SK-N-SH treated with all-trans-retinoic acid at 6 μM for 48 hours (cell line): ENCODE data around the gene CFAP70.
"Not testable (repeated sequence)": the region's sequence is repeated elsewhere in the genome, so short reads cannot be mapped to it uniquely, and the experiment has no call there.

Experiments used
- ATAC-seq: fragments of 200-7000 bp; cut with Tn5 transposase; 3 replicates; pipeline ENCODE4 v1.9.1; 2020; ENCODE audit warnings: mild to moderate bottlenecking, moderate library complexity
- ARNTL ChIP-seq: fragments of 450-650 bp; formaldehyde crosslinking; IDR thresholded peaks from 2 replicates; pipeline ENCODE4 v1.5.0; 2020; ENCODE audit warnings: low read depth, mild to moderate bottlenecking, moderate library complexity, borderline replicate concordance
- BACH2 ChIP-seq: fragments of 250-450 bp; sonication (Bioruptor Pico); IDR thresholded peaks from 2 replicates; pipeline ENCODE4 v1.9.0; 2021; ENCODE audit warnings: mild to moderate bottlenecking, borderline replicate concordance
- CREB5 ChIP-seq: fragments of 250-450 bp; sonication (Bioruptor Pico); IDR thresholded peaks from 2 replicates; pipeline ENCODE4 v1.5.1; 2020; ENCODE audit warnings: low read depth, mild to moderate bottlenecking, moderate library complexity
- GLIS3 ChIP-seq: fragments of 250-450 bp; sonication (Bioruptor Pico); IDR thresholded peaks from 2 replicates; pipeline ENCODE4 v1.5.0; 2020; ENCODE audit warnings: mild to moderate bottlenecking, moderate library complexity
- ISL1 ChIP-seq: fragments of 250-450 bp; sonication (Bioruptor Pico); IDR thresholded peaks from 2 replicates; pipeline ENCODE4 v2.1.2; 2022; ENCODE audit warnings: mild to moderate bottlenecking, moderate library complexity
- OSR1 ChIP-seq: fragments of 250-450 bp; sonication (Bioruptor Pico); IDR thresholded peaks from 2 replicates; pipeline ENCODE4 v1.8.0; 2022; ENCODE audit warnings: moderate library complexity, mild to moderate bottlenecking, inconsistent platforms
- POU6F1 ChIP-seq: fragments of 250-450 bp; sonication (Bioruptor Pico); IDR thresholded peaks from 2 replicates; pipeline ENCODE4 v1.8.0; 2021; ENCODE audit warnings: low read depth, mild to moderate bottlenecking, moderate library complexity, borderline replicate concordance
- PPARA ChIP-seq: fragments of 250-450 bp; sonication (Bioruptor Pico); IDR thresholded peaks from 2 replicates; pipeline ENCODE4 v1.5.0; 2020; ENCODE audit warnings: mild to moderate bottlenecking, borderline replicate concordance
- RARB ChIP-seq: fragments of 250-450 bp; sonication (Bioruptor Pico); IDR thresholded peaks from 2 replicates; pipeline ENCODE4 v1.8.0; 2021; ENCODE audit warnings: mild to moderate bottlenecking, moderate library complexity
- SNAI2 ChIP-seq: fragments of 250-450 bp; sonication (Bioruptor Pico); IDR thresholded peaks from 2 replicates; pipeline ENCODE4 v1.5.0; 2020; ENCODE audit warnings: mild to moderate bottlenecking, moderate library complexity
- TOX ChIP-seq: fragments of 250-450 bp; sonication (Bioruptor Pico); IDR thresholded peaks from 2 replicates; pipeline ENCODE4 v1.8.0; 2021; ENCODE audit warnings: mild to moderate bottlenecking, moderate library complexity, borderline replicate concordance
- ZC3H10 ChIP-seq: fragments of 250-450 bp; sonication (Bioruptor Pico); IDR thresholded peaks from 2 replicates; pipeline ENCODE4 v1.5.1; 2021; ENCODE audit warnings: mild to moderate bottlenecking, moderate library complexity
- ZFP3 ChIP-seq: fragments of 250-450 bp; sonication (Bioruptor Pico); IDR thresholded peaks from 2 replicates; pipeline ENCODE4 v1.5.0; 2020; ENCODE audit warnings: mild to moderate bottlenecking, moderate library complexity
- ZFP30 ChIP-seq: fragments of 450-650 bp; formaldehyde crosslinking; IDR thresholded peaks from 2 replicates; pipeline ENCODE4 v1.5.0; 2022; ENCODE audit warnings: mild to moderate bottlenecking, moderate library complexity
- ZNF565 ChIP-seq: fragments of 450-650 bp; formaldehyde crosslinking; conservative IDR thresholded peaks from 2 replicates; pipeline ENCODE4 v1.5.0; 2020; ENCODE audit warnings: low read depth, mild to moderate bottlenecking, moderate library complexity
- ZNF70 ChIP-seq: fragments of 450-650 bp; formaldehyde crosslinking; IDR thresholded peaks from 2 replicates; pipeline ENCODE4 v1.5.0; 2020; ENCODE audit warnings: mild to moderate bottlenecking, moderate library complexity
- ZNF8 ChIP-seq: fragments of 450-650 bp; formaldehyde crosslinking; IDR thresholded peaks from 2 replicates; pipeline ENCODE4 v1.5.0; 2020; ENCODE audit warnings: mild to moderate bottlenecking, moderate library complexity
- TF ChIP-seq, protein P1 (sequence below): fragments of 250-450 bp; sonication (Bioruptor Pico); IDR thresholded peaks from 2 replicates; pipeline ENCODE4 v1.5.1; 2021; ENCODE audit warnings: mild to moderate bottlenecking, moderate library complexity
- TF ChIP-seq, protein P2 (sequence below): fragments of 250-450 bp; sonication (Bioruptor Pico); IDR thresholded peaks from 2 replicates; pipeline ENCODE4 v1.8.0; 2020; ENCODE audit warnings: mild to moderate bottlenecking, moderate library complexity, borderline replicate concordance

Gene CFAP70

DNA sequence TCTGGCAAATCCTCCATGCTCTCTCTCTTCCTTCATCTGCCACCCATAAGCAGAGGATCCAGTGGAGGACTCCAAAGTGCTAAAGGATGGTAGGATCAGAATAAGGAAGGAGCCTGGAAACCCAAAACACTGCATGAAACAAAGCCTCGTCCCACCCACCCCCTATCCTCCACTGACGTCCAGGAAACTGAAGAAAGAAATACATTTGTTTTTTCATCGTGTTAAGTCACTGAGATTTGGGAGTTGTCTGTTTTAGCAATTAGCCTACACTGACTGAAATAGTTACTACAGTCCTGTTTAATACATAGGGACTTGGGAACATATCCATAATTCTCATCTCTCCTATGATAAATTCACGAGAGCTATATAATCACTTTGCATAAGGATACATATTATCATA lies 40.4 kb upstream of the CFAP70 start:
- ATAC-seq = no peak
- no peak for TF ChIP-seq TOX (CRISPR knock-in tag)
- no peak for TF ChIP-seq CREB5 (CRISPR knock-in tag)
- TF ChIP-seq, all 23 proteins: peak for 0

DNA sequence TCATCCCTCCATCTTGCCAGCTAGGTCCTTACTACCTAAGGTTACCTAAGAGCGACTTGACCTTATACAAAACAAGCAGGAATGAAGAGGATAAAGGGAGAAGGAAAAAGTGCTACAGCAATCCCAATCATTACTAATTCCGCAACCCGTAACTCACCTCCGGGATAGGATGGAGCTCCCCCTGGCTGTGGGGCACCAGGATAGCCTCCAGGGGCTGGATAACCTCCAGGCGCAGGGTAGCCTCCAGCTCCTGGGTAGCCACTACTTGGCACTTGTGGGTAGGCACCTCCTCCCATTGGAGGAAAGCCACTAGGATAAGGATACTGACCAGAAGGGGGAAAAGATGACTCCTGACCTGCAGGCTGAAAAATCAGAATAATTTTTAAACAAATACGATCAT lies 39.4 kb upstream of the CFAP70 start:
- no peak for TF ChIP-seq PPARA (CRISPR knock-in tag)
- TF ChIP-seq ZC3H10 (CRISPR knock-in tag) = no peak
- TF ChIP-seq SNAI2 = no peak
- no peak for TF ChIP-seq BACH2 (CRISPR knock-in tag)
- no peak for TF ChIP-seq ARNTL (CRISPR knock-in tag)
- TF ChIP-seq CREB5 (CRISPR knock-in tag) = no peak
- TF ChIP-seq RARB (CRISPR knock-in tag) = no peak
- no peak for TF ChIP-seq POU6F1 (CRISPR knock-in tag)
- ATAC-seq = no peak

DNA sequence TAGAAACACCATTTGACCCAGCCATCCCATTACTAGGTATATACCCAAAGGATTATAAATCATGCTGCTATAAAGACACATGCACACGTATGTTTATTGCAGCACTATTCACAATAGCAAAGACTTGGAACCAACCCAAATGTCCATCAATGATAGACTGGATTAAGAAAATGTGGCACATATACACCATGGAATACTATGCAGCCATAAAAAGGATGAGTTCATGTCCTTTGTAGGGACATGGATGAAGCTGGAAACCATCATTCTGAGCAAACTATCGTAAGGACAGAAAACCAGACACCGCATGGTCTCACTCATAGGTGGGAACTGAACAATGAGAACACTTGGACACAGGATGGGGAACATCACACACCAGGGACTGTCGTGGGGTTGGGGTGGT lies 35.7 kb upstream of the CFAP70 start:
- ATAC-seq = not testable (repeated sequence)

DNA sequence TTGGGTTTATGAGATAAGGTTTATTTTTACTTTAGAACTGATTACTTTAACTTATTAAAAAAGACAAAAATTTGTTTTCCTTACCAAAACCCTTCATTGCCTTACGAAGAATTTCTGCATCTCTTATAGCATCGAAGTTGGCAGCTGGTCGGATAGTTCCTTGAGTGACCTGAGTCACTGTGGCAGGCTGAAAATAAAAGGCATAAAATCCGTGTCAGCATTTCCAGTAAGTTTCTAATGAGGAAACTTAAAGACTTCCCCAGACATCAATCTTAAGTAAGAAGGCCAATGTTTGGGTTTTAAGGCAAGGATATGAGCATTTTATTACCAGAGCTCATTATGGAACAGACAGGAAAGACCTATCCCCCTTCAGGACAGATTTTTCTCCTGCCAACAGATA lies 29.6 kb upstream of the CFAP70 start:
- TF ChIP-seq OSR1 (CRISPR knock-in tag) (no peak), ARNTL (CRISPR knock-in tag) (no peak), GLIS3 (CRISPR knock-in tag) (no peak), ZNF8 (CRISPR knock-in tag) (no peak), ZFP3 (CRISPR knock-in tag) (no peak), PPARA (CRISPR knock-in tag) (no peak), SNAI2 (no peak)
- TF ChIP-seq, protein P1, sequence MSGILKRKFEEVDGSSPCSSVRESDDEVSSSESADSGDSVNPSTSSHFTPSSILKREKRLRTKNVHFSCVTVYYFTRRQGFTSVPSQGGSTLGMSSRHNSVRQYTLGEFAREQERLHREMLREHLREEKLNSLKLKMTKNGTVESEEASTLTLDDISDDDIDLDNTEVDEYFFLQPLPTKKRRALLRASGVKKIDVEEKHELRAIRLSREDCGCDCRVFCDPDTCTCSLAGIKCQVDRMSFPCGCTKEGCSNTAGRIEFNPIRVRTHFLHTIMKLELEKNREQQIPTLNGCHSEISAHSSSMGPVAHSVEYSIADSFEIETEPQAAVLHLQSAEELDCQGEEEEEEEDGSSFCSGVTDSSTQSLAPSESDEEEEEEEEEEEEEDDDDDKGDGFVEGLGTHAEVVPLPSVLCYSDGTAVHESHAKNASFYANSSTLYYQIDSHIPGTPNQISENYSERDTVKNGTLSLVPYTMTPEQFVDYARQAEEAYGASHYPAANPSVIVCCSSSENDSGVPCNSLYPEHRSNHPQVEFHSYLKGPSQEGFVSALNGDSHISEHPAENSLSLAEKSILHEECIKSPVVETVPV = no peak
- no peak for ATAC-seq

DNA sequence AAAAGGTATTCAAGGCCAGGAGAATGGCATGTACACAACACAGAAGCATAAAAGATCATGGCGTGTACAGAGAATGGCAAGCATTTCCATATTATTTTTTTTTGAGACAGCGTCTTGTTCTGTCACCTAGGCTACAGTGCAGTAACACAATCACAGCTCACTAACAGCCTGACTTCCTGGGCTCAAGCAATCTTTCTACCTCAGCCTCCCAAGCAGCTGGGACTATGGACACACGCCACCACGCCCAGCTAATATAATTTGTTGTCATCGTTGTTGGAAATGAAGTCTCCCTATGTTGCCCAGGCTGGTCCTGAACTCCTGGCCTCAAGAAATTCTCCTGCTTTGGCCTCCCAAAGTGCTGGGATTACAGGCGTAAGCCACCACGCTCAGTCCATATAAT lies 27.9 kb upstream of the CFAP70 start:
- no peak for TF ChIP-seq ZC3H10 (CRISPR knock-in tag)
- no peak for TF ChIP-seq ZNF565
- no peak for TF ChIP-seq BACH2 (CRISPR knock-in tag)
- TF ChIP-seq TOX (CRISPR knock-in tag) = no peak
- TF ChIP-seq, protein P1 = no peak

DNA sequence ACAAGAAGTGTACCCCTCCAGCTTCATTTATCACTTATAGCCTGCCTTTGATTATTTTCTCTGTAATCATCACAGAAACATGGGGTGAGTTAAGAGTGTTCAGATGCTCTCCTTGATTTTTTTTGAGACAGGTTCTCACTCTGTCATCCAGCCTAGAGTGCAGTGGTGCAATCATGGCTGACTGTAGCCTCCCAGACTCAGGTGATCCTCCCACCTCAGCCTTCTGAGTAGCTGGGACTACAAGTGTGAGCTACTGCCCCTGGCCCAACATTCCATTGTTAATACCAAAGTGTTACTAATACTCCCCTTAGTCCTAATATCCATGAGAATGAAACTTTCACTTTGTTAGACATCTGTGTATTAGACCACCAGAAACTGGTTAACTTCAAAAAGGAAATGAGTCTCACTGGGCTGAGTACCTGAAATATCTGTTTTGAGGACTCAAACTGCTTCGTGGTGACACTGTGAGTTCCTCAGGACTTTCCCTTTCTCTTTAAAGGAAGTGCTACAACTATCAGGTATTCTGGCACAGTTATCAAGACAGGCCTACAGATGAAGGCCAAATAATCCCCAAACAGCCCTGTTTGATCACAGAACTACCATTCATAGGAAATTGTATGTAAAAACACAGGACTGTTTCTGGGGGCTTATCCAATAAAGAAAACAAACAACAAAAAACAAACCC lies 20.5 kb upstream of the CFAP70 start:
- no peak for ATAC-seq
- TF ChIP-seq RARB (CRISPR knock-in tag) (no peak), ZC3H10 (CRISPR knock-in tag) (no peak), ZNF70 (CRISPR knock-in tag) (no peak), ZNF565 (no peak), CREB5 (CRISPR knock-in tag) (no peak), GLIS3 (CRISPR knock-in tag) (no peak), ISL1 (CRISPR knock-in tag) (no peak), ZFP30 (CRISPR knock-in tag) (no peak)
- TF ChIP-seq, protein P1 = no peak
- TF ChIP-seq, protein P2, sequence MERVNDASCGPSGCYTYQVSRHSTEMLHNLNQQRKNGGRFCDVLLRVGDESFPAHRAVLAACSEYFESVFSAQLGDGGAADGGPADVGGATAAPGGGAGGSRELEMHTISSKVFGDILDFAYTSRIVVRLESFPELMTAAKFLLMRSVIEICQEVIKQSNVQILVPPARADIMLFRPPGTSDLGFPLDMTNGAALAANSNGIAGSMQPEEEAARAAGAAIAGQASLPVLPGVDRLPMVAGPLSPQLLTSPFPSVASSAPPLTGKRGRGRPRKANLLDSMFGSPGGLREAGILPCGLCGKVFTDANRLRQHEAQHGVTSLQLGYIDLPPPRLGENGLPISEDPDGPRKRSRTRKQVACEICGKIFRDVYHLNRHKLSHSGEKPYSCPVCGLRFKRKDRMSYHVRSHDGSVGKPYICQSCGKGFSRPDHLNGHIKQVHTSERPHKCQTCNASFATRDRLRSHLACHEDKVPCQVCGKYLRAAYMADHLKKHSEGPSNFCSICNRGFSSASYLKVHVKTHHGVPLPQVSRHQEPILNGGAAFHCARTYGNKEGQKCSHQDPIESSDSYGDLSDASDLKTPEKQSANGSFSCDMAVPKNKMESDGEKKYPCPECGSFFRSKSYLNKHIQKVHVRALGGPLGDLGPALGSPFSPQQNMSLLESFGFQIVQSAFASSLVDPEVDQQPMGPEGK = no peak

More for the DNA sequence above, 27.9 kb upstream of the CFAP70 start:
- ATAC-seq = no peak
